Mesodermal cell (in vitro differentiated cells): Measurements from ENCODE around the gene ATP11A.

ENCODE experiments used
- H3K27ac ChIP-seq: 2 replicates; pipeline ENCODE4 v1.7.0; 2013; ENCODE audit warnings: mild to moderate bottlenecking, low read depth, low read length, moderate library complexity; ENCODE audit not compliant: severe bottlenecking
- H3K36me3 ChIP-seq: 2 replicates; pipeline ENCODE4 v1.7.1; 2013; ENCODE audit warnings: mild to moderate bottlenecking, low read length, moderate library complexity; ENCODE audit not compliant: control insufficient read depth, insufficient read depth
- H3K4me1 ChIP-seq: one replicate; pipeline ENCODE4 v1.7.1; 2013; ENCODE audit warnings: mild to moderate bottlenecking, low read length; ENCODE audit not compliant: insufficient read depth, control insufficient read depth, poor library complexity, severe bottlenecking
- H3K4me3 ChIP-seq: 2 replicates; pipeline ENCODE4 v1.7.0; 2013; ENCODE audit warnings: low read length, control low read depth, mild to moderate bottlenecking; ENCODE audit not compliant: insufficient read depth, poor library complexity, severe bottlenecking; ENCODE audit errors: extremely low read depth
- H3K9me3 ChIP-seq: 2 replicates; pipeline ENCODE4 v1.7.1; 2013; ENCODE audit warnings: mild to moderate bottlenecking, low read length, moderate library complexity; ENCODE audit not compliant: control insufficient read depth
- WGBS, 2 experiments: methylation state at CpG; one replicate each; pipeline ENCODE4 v1.1.5; 2013; ENCODE audit warnings: missing lambda C conversion rate in 2 of 2; ENCODE audit not compliant: insufficient coverage in 2 of 2; 5-methylcytosine and 5-hydroxymethylcytosine counted together

ATP11A gene

GRCh38 chr13:112738606-112739005 lies 48.8 kb downstream of the ATP11A start:
- WGBS, 2 experiments: 80 to 100% methylated on average over 1 of the region's 7 CpGs
- Histone ChIP-seq H3K4me3 (no peak overlapping the region), H3K36me3 (no peaks in the 10 kb centered on the region), H3K27ac (no peak overlapping the region), H3K9me3 (no peaks in the 10 kb centered on the region), H3K4me1 (peaks cover 5% of the 10 kb centered on the region)

- 88 to 94% methylated on average over 17 to 18 of the region's 19 CpGs for WGBS, 2 experiments
- Histone ChIP-seq H3K9me3 (no peaks in the 10 kb centered on the region), H3K36me3 (no peaks in the 10 kb centered on the region), H3K4me1 (peaks cover 9% of the 10 kb centered on the region), H3K4me3 (no peak overlapping the region), H3K27ac (no peak overlapping the region)
Observed at GRCh38 chr13:112740502-112741131, 50.8 kb downstream of the ATP11A start.

DNA sequence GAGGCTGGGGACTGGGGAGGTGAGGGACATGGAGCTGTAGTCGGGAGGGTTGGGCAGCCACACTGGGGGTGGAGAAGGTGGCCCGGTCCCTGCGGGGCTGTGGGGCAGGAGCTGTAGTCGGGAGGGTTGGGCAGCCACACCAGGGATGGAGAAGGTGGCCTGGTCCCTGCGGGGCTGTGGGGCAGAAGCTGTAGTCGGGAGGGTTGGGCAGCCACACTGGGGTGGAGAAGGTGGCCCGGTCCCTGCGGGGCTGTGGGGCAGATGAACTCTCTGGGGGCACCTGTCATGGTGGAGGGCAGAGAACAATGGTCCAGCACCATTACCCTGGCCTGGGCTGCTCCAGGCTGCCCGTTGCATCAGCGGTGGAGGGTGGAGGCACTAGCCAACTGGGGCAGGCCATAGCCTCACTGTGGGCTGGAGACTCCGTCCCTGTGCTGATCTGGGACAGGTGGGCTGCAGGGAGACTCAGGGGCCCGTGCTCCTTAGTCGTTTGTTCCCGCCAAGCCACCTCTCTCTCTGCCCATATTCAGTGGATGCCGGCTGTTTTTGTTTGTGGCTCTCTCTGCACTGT lies 51.4 kb downstream of the ATP11A start:
- Histone ChIP-seq H3K36me3 (no peaks in the 10 kb centered on the region), H3K27ac (no peak overlapping the region), H3K4me1 (peaks cover 9% of the 10 kb centered on the region), H3K4me3 (no peak overlapping the region), H3K9me3 (no peaks in the 10 kb centered on the region)
- 83 to 98% methylated on average over 12 to 15 of the region's 15 CpGs for WGBS, 2 experiments

DNA sequence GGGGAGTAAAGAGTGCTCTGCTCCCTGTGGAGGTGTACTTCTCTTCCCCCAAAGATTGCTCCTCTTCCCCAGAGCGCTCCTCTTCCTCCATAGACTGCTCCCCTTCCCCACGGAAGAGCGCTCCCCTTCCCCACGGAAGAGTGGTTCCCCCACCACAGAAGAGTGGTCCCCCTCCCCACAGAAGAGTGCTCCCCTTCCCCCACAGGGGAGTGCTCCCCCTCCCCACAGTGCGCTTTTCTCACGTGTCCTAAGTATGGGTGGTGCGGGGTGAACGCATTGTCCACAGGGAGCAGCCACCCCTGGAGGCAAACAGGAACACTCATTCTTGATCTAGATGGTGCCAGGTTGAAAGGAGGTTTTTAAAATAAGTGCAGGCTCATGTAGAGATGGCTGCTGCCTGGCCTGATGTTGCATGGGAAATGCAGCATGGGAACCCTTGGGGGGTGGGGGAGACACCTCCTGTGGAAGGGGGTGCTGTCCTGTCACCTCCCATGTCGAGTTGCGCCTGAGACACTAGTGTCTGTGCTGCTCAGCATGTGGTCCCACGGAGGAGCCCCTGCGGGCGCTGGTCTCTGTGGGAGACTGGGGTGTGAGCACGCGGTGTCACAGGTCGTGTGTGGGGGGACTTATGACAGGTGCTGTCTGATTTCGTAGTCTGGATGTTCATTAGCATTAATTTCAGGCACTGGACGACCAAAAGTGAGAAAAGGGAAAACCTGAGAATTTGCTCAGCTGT lies 52.2 kb downstream of the ATP11A start:
- H3K27ac ChIP-seq: no peak overlapping the region
- no peak overlapping the region for H3K4me3 ChIP-seq
- WGBS, 2 experiments: 90 to 96% methylated on average over 10 to 12 of the region's 18 CpGs
- no peaks in the 10 kb centered on the region for H3K9me3 ChIP-seq
- H3K36me3 ChIP-seq: no peaks in the 10 kb centered on the region
- H3K4me1 ChIP-seq: peaks cover 9% of the 10 kb centered on the region

- WGBS, 2 experiments: 94 to 96% methylated on average over 13 to 14 of the region's 14 CpGs
- H3K27ac ChIP-seq: no peak overlapping the region
Observed at GRCh38 chr13:112742583-112742982, 52.7 kb downstream of the ATP11A start.

DNA sequence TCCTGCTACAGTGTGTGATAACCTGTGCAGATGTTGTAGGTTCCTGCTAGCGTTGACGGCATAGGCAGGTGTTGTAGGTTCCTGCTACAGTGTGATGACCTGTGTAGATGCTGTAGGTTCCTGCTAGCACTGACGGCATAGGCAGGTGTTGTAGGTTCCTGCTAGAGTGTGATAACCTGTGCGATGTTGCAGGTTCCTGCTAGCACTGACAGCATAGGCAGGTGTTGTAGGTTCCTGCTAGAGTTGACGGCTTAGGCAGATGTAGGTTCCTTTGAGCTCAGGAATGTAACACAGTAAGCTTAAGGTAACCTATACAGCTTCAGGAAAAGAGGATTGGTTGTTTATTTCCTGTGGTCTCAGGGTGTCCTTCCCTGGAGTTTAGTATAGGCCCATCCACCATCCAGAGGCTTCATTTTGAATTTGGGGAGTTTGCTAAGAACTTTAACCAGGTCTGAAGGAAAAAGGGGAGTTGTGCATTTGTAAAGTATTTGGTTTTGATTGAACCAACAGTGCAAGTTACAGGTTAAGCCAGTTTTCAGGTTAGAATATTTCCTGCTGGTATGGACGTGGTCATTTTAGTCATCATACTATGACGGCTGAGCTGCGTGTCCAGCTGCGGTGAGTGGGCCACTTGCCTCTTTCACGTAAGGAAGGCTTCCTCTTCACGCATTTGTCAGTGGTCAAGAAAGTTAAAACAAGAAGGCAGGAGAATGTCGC lies 53.8 kb downstream of the ATP11A start:
- Histone ChIP-seq H3K27ac (no peak overlapping the region), H3K36me3 (no peaks in the 10 kb centered on the region), H3K9me3 (no peaks in the 10 kb centered on the region), H3K4me1 (peaks cover 9% of the 10 kb centered on the region), H3K4me3 (no peak overlapping the region)
- WGBS, 2 experiments: 89 to 94% methylated on average over 9 to 11 of the region's 12 CpGs

More at GRCh38 chr13:112742583-112742982, 52.7 kb downstream of the ATP11A start:
- Histone ChIP-seq H3K9me3 (no peaks in the 10 kb centered on the region), H3K36me3 (no peaks in the 10 kb centered on the region), H3K4me1 (peaks cover 9% of the 10 kb centered on the region), H3K4me3 (no peak overlapping the region)

GRCh38 chr13:112744168-112745021 lies 54.6 kb downstream of the ATP11A start:
- Histone ChIP-seq H3K9me3 (no peaks in the 10 kb centered on the region), H3K36me3 (no peaks in the 10 kb centered on the region), H3K4me1 (peaks cover 9% of the 10 kb centered on the region), H3K27ac (no peak overlapping the region), H3K4me3 (no peak overlapping the region)
- WGBS, 2 experiments: 86 to 93% methylated on average over 17 to 20 of the region's 22 CpGs

- H3K36me3 ChIP-seq: no peaks in the 10 kb centered on the region
- H3K9me3 ChIP-seq: no peaks in the 10 kb centered on the region
- peaks cover 3% of the 10 kb centered on the region for H3K4me1 ChIP-seq
- 96 to 98% methylated on average over 28 to 29 of the region's 29 CpGs for WGBS, 2 experiments
- no peak overlapping the region for H3K4me3 ChIP-seq
- H3K27ac ChIP-seq: no peak overlapping the region
Observed at GRCh38 chr13:112746044-112746443, 56.2 kb downstream of the ATP11A start.

DNA sequence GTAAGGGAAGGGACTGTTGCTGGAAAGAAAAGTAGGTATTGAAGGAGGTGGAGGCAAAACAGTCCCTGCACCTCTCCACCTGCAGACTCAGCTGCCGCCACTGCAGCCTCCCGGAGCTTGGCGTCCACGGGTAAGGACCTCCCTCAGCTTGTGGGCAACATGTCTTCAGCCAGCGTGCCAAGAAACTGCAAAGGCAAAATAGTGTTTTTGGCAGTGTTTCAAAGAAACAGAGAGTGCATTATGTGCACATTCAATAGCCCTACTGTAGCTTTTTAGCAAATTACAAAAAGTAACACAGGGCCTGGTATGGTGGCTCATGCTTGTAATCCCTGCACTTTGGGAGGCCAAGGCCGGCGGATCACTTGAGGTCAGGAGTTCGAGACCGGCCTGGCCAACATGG lies 57.4 kb downstream of the ATP11A start:
- H3K4me1 ChIP-seq: peaks cover 3% of the 10 kb centered on the region
- no peaks in the 10 kb centered on the region for H3K36me3 ChIP-seq
- 89 to 98% methylated on average over 3 to 9 of the region's 9 CpGs for WGBS, 2 experiments
- H3K27ac ChIP-seq: no peak overlapping the region
- H3K4me3 ChIP-seq: no peak overlapping the region
- no peaks in the 10 kb centered on the region for H3K9me3 ChIP-seq
